ENCODE data around the gene SLC25A52.
"Not testable (repeated sequence)": the region's sequence is repeated elsewhere in the genome, so short reads cannot be mapped to it uniquely, and the experiment has no call there.

The SLC25A52 gene

GRCh38 chr18:31739651-31740050 lies 21.0 kb downstream of the SLC25A52 start:
- no peak for DNase-seq

DNA sequence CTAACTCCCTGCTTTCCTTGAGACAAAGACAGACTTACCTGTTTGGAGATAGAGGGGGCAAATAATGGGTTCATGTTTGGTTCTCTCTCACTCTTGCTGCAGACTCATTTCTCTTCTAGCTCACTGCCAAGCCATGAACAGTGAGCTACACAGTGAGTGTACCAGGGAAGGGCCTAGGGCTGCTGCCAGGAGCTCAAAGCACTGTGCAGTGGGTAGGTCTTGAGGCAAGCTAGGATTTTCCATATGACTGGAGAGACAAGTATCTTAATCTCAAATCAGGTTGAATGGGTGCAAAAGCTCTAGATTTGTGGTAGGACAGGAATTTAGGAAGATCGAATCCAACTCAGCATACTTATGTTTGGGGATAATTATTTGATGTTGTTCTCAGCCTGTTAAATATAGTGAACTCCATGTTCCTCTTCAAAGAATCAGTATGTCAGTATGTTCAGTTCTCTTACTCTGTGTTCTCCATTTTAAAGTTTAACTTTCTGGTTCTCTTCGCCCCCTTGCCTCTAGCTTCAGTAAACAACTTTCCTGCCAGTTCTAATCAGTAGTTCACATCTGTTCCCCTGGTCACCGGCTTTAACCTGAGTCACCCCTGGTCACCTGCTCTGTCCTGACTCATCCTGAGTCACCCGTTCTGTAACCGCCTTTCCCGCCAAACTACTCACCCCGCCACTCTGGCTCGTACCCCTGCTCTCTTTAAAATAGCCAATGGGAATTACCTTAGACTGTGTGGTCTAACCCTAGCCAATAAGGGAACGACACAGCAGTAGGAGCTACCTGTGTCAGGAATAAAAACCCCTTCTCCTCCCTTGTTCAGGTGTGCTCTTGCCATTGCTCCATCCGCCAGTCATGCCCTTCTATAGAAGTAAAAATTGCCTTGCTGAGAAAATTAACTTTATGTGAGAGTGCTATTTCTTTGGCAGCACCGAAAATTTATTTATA lies 21.9 kb downstream of the SLC25A52 start:
- DNase-seq, result no peak

GRCh38 chr18:31736630-31737029 lies 24.1 kb downstream of the SLC25A52 start:
- DNase-seq, result no peak

DNA sequence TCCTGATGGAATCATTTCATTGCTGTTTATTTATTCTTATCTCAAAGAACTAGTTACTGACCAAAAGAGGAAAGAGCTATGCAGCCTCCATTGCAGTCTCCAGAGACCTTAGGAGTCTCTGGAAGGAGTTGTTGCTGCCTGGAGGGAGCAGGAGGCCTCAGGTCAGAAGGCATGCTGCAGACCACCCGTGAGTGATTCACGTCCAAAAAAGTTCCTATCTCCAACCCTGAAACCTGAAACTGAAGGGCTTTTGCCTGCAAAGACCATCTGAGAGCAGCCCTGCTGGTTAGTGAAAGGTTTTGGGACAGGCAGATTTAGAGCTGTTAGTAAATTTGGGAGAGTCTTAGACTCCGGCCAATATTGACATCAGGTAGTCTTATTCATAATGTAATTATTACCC lies 29.1 kb downstream of the SLC25A52 start:
- no peak for DNase-seq

- DNase-seq, result not testable (repeated sequence)
These were observed 31.5 kb downstream of the SLC25A52 start for GRCh38 chr18:31729196-31729595.

- DNase-seq, result no peak
These were observed 36.5 kb downstream of the SLC25A52 start for GRCh38 chr18:31723990-31724711.

GRCh38 chr18:31723639-31723989 lies 37.1 kb downstream of the SLC25A52 start:
- no peak for DNase-seq

DNA sequence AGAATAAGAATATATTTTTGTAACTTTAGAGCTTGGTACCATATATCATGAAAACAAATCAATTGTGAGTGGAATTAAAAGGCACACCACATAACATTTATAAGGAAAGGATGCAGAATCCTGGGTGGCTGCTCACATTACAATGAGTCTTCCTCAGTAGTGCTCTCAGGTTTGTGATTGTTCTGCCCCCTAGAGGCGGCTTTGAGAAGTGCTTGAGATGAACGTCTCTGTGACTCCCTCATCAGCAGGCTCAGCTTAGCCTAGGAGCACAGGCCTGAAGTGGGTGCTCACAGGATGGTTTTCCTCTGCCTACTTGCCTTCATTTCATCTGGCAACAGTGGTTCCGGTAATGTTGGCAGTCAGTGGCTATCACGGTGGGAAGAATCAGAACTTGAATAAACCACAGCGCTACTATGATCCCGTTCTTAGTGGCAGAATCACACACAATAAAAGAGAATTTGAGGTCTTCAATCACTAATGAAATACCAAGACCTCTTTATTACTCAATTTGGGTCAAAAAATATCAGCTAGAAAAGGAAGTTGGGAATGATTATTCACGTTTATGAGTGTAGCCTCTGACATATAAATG lies 38.2 kb downstream of the SLC25A52 start:
- DNase-seq, result peak; percentile 47

- DNase-seq, result no peak
These were observed 39.1 kb downstream of the SLC25A52 start for GRCh38 chr18:31721601-31722000.

GRCh38 chr18:31720867-31721266 lies 39.8 kb downstream of the SLC25A52 start:
- DNase-seq, result no peak

- no peak for DNase-seq
These were observed 41.2 kb downstream of the SLC25A52 start for GRCh38 chr18:31719363-31720006.

DNA sequence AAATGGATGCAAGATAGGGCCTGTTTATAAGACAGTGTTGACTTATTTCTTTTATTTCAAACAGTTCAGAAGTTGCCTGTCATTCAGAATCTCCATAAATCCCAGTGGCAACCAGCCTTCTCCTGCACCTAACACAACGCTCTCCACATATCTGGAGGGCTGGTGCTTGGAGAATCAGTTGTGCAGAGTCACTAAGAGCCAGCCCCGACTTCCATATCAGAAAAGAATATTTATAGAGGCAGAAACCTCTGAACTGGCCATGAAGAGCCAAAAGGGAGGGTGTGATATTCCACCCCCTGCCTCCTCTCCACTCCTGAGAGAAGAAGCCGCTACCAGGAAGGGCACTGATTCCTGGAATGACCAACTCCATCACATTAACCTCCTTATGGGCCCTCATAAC lies 42.3 kb downstream of the SLC25A52 start:
- no peak for DNase-seq

GRCh38 chr18:31716362-31716761 lies 44.3 kb downstream of the SLC25A52 start:
- DNase-seq, result no peak

- no peak for DNase-seq
These were observed 49.1 kb downstream of the SLC25A52 start for GRCh38 chr18:31711365-31712172.

GRCh38 chr18:31710826-31711225 lies 49.9 kb downstream of the SLC25A52 start:
- DNase-seq, result no peak
